Hematopoietic multipotent progenitor cell treated with erythropoietin and hydrocortisone succinate and interleukin-3 and kit ligand, for 4 days (in vitro differentiated cells): Measurements from ENCODE around the gene FUT7.
"Not testable (repeated sequence)": the region's sequence is repeated elsewhere in the genome, so short reads cannot be mapped to it uniquely, and the experiment has no call there.

ENCODE experiments used
- DNase-seq: peaks from one replicate; pipeline ENCODE4 v3.0.0-alpha.2; 2015

FUT7 gene

DNA sequence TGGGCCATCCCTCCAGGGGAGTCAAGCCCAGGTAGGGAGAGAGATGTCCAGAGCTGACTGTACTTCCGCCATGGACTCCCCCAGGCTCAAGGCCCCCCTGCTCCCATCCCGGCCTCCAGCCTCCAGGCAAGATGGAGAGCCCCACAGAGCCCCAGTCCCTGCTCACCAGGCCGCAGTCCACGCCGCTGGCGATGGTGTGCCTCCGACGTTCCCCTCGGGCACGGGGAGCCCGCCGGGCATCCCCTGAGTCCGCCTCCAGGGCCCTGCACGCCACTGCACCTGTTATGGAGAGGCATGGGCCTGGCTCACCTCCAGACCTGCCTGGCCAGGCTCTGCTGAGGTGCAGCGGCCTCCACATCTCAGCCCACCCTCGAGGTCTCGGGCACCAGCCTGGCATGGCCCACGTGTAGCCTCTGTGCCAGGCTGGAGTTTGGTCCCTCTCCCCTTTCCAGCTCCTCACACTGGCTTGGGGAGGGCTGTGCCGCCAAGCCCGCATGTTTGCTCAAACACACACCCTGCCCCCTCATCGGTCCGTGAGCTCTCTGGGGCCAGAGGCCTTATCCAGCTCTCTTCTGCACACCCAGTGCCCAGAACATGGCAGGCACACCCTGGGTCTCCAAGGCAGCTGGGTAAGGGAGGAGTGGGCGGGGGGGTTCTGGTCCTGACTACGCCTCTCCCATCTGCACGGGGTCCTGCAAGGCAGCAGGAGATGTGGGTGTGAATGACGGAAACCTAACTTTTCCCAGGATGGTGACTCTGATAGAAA lies 34.4 kb upstream of the FUT7 start:
- DNase-seq: no peak

DNA sequence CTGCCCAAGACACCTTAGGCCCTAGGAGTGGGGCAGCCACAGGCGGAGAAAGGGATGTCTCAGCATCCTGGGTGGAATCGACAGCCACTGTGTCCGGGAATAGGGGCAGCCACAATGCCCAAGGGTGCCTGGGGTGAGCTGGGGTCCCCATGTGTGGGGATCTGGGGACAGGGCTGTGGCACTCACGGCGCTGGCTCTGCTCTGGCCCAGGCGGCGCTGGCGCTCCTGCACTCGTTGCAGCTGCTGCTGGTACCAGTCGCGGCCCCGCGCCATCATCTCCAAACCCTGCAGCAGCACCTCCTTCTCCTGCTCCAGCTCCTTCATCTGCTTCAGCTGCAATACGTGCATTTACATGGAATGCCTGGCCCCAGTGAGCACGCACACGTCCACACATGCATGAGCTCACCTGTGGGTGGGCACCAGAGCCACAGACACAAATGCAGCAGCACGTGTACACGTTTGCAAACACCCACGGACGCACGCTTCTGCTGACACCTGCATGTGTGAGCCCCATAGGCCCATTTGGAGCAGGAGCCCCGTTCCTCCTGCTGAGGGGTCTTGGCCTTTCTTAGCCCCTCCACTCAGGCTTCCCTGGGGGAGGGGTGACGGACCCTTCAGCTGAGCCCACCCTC lies 33.6 kb upstream of the FUT7 start:
- no peak for DNase-seq

DNA sequence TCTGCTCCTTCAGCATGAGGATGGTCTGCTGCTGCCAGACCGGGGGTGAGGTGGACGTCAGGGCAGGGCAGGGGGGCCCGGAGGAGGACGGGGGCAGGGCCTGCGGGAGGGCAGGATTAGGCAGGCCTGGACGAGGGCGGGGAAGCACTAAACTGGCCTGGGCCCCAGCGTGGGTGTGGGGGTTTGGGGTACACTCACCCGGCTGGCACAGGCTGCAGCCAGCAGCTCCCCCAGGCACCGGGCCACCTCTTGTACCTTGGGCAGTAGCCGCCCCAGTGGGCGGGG lies 32.9 kb upstream of the FUT7 start:
- no peak for DNase-seq

DNA sequence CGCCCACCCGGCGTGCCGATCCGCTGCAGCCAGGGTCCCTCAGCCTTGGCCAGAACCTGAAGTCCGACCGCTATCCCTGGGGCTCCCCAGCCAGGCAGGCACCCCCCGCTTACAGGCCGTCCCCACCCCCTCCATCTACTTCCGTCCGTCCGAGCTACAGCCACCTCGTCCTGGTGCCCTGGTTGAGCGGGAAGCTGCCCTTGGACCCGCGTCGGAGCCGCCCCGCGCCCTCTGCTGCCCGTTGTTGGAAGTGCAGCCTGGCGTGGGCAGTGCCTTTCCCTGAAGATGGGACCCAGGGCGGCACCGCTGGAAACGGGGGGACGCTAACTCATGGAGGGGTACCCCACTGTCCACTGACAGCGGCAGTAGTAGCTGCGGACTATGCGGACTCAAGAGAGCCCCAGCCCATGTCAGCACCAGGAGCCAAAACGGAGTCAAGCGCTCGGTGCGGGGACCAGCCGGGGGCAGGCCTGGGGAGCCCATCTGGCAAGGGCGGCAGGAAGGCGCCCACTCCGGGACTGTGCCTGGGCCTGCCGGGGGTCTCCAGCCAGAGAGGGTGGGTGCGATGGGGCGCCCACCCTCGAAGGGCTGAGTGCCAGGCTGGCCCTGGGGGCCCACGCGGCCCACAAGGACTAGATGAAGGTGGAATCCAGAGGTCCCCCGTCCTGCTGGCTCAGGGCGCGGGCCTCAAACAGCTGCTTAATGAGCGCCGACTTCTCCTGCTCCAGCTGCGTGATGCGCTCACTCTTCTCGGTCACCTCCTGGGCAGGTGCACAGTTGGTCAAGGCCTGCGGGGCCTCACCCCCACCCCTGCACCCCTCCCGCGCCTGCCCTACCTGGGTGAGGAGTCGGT lies 32.4 kb upstream of the FUT7 start:
- DNase-seq: peak; percentile 74

DNA sequence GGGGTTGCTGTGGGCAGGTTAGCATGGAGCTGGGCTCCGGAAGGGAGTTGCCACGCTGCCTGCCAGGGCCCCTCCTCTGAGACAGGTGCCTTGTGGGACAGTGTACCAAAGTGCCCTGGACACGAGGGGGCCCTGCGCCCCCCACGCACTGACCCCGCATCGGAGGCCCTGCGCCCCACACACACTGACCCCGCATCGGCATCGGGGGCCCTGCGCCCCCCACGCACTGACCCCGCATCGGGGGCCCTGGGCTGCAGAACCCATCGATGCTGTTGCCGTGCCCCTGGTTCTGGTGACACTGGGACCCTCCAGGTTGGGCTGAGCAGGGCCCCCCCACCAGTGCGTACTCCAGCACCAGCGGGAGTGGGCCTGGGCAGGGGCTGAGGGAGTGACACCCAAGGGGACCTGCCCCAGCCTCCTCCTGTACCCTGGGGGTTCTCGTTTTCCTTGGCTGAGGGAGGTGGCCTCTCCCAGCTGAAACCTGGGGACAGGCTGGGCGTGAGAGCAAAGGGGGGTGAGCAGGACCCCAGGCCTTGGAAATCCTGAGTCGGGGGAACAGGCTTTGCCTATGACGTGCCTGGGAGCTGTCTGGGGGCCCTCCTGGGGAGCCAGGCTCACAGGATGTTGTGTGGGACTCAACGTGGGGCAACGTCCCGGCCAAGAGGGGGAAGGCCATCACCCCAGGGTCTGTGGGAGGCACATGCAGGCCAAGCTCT lies 31.6 kb upstream of the FUT7 start:
- no peak for DNase-seq

DNA sequence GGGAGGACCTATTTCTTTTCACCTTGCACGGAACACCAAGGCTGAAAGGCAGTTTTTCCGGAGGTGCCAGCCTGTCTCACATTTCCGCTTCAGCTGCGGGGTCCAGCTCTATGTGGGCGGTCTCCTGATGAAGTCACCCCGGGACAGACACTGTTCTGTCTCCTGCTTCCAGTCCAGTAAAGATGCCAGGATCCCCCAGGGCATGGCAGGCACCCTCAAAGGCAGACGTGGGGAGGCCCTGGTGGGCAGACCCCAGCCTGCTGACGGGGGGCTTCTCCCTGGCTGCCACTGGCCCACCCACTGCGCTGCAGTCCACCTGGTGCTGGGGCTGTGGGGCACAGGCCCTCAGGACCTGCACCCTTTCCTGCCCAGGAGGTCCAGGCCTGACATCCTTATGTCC lies 30.9 kb upstream of the FUT7 start:
- not testable (repeated sequence) for DNase-seq

DNA sequence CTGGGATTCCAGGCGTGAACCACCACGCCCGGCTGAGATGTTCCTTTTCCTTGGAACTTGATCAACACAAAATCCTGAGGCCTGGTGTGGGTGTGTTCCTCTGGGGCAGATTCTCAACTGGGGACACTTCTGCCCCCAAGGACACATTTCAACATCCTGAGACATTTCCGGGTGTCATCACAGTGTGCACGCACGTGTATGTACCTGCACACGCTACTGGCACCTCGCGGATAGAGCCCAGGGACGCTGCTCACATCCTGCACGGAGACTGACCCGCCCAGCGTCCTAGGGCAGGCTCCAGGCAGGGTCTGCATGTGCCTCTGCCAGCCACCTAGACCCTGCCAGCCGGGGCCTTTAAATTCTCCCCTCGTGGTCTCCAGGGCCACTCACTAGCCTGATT lies 30.5 kb upstream of the FUT7 start:
- no peak for DNase-seq

DNA sequence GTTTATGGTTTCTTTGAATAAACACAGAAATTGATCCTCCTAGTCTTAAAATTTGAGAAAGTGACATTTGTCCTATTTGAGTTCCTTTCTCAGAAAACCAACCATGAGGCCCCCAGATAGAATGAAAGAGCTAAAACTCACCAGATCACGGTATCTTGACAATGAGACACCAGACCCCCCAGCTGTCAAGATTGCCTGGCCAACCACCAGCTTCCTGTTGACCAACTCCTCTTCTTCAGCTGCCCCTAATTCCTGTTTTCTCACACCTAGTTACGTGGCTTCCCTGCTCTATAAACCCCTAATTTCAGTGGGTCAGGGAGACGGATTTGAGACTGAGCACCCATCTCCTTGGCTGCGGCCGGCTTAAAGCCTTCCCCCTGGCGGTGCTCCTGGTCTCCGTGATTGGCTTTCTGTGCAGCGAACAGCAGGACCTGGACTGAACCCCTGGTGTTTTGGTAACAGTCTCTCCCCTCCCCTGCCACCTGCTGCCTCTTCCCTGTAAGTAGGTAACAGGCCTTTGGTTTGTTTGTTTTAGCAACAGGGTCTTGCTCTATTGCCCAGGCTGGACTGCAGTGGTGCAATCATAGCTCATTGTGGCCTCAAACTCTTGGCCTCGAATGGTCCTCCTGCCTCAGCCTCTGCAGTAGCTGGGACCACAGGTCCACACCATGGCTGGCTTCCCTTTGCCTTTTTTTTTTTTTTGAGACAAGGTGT lies 26.8 kb upstream of the FUT7 start:
- peak; percentile 59 for DNase-seq

DNA sequence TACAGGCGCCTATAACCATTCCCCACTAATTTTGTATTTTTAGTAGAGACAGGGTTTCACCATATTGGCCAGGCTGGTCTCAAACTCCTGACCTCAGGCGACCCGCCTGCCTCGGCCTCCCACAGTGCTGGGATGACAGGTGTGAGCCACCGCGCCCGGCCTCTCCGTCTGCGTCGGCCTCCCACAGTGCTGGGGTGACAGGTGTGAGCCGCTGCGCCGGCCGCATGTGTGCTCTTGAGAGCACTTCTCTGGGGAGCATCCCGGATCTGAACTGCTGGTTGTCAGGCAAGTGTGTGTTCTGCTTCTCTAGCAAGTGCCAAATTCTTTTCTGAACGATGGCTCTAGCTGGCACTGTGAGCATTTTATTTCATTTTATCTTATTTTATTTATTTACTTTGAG lies 25.7 kb upstream of the FUT7 start:
- DNase-seq: no peak

DNA sequence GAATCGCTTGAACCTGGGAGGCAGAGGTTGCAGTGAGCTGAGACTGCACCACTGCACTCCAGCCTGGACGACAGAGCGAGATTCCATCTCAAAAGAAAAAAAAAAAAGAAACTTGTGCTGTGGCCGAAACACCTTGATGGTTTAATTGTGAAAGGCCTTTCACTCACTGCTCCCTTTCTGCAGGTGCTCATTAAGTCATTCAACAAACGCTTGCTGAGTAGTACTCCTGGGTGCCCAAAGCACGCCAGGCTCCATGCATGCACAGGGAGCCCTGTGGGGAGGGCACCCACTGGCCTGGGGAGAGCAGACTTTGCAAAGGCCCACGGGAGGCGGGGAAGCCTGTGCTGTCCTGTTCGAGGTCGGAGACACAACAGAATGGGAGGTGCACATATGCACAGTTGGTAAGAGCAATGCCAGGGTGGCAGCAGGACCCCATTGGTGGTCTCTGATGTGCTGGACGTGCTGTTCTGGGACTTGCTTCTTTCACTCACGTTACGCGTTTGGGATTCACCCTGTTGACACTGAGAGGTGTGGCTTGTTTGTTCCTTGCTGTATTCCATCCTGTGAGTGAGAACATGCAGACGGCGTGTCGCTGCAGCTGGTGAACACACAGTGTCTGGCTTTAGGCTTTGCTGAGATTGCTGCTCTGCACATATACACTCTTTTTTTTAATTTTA lies 25.0 kb upstream of the FUT7 start:
- no peak for DNase-seq

DNA sequence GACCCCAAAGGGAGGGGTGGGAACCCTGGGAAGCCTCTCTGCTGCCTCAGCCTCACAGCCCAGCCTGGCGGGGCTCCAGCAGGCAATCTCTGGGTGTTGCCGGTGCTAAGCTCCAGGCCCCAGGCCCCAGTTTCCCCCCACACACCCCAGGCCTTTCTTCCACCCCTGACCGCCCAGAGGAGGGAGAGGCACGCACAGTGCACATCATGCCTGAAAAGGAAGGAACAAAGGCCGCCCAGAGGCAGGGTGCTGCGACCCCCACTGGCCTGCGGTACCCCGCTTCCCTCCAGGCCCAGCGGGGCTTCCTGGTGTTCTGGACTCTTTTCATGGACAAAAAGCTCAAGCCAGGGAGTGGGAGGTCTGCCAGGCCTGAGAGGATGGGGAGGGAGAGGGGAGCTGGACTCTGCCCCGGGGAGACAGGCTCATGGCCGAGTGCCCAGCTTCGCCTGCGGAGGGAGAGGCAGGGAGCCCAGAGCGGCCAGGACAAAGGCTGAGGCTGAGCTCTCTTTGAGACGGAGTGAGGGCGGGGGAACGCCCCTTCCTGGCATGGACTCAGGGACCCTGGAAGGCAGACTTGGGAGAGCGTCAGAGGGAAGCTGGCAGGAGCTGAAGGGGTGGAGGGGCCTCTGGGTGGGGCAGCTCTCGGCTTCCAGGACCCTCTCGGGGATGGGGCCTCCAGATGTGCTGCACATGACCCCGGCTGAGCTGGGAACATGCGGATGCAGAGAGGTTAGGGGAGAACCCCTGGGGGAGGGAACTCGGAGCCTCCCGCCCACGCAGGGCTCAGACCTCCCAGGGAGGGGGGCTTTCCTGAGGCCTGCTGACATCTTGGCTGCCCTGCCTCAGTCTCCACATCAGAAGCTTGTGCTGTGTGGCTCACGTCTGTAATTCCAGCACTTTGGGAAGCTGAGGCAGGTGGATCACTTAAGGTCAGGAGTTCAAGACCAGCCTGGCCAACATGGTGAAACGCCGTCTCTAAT lies 23.8 kb upstream of the FUT7 start:
- DNase-seq: no peak

DNA sequence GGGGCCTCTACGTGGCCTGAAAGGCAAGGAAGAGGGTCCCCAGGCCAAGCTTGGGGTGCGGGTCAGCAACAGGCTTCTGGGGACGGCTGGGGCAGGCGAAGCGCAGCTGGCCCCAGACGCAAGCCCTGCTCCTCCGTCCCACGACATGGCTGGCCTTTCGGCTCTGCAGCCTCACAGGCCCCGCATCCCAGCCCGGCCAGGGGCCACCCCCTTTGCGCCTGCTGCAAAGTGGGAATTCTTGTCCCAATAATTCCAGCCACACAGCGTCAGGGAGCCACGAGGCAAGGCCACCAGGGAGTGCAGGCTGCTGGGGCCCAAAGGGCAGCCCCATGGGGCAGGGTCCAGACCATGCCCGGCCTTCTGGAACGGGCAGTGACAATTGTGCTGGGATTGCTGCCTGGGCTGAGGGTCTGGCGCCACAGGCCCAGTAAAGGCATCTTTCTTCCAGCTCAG lies 23.1 kb upstream of the FUT7 start:
- no peak for DNase-seq

DNA sequence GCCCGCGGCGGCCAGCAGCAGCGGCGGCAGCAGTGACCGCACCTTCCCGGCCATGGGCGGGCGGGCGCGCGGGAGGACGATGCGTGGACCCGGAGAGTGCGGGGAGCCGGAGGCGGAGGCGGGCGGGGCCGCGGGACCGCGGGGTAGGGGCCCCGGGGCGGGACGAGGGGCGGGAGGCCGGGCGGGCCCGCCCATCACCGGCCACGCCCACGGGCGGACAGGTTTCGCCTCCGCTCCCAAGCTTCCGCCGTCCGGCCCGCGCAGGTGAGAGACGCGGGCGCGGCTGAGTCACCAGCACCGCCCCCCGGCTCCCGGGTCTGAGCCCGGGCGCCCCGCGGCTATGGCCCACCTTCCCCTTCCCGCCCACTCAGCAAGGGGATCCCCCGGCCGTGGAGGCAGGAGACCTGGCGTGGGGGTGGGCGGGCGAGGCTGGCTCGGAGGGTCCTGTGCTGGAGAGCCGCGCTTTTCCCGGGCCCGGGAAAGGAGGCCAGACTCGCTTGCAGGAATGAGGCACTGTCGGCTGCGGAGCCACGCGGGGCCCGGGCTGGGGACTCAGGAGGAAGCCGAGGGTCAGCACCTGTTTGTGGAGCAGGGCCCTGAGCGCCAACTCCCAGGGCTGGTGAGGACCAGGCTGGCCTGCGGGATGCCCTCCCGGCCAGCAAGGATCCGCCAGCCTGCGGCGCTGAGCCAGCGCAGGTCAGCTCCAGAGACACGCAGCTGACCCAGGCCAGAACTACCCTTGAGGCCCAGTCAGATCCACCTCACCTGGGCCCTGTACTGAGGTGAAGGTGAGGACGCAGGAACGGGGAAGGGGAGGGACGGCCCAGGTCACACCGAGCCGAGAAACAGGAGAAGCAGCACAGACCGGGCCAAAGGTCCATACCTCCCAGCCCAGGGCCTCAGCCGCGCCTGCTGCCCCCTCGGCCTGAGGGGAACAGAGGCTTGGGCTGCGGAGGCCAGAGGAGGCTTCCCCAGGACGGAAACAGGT lies 22.4 kb upstream of the FUT7 start, which contains the start of gene ENTPD2:
Gene ENTPD2, minus strand, starts transcription at position 118 of the 988 bp plus-strand sequence. Its CDS starts 64 bp downstream, at position 54.
- DNase-seq: no peak

DNA sequence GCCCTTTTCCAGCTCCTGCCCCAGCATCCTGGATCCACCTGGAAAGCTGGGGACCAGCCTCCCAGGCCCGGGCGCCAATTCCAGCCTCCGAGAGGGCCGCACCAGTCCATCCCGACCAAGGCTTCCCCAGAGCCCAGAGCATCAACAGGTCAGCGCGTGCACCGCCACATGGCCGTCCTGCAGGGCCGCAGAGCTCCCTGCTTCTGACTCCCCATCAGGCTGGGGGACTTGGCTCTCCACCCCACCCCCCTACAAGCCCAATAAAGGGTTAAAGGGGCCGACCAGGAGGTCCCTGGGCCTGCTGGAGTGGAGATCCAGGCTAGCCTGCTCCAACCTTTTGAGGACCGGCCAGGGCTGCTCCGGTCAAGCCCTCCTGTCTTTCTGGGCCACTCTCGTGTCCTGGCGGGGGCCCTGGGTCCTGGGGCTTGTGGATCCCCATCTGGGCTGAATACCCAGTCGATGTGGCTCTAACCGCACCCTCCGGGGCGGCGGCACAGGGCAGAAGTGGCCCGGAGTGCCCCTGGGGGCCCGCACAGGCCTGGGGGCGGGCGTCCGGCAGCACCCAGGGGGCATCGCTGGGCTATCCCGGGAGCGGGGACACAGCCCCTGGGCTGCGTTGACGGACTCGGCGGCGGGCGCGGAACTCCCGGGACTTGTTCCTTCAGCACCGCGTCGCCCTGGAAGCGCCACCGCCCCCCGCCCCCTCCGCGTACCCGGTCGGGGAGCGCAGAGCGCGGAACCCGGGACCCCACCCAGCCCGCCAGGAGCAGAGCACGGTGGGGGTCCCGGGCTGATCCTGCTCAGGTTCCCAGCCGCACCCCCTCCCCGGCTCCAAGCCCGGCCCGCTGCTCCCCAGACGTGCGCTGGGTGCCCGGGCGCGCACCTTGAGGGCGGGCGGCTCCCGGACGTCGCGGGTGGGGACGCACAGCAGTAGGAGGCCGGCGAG lies 21.4 kb upstream of the FUT7 start:
- no peak for DNase-seq

DNA sequence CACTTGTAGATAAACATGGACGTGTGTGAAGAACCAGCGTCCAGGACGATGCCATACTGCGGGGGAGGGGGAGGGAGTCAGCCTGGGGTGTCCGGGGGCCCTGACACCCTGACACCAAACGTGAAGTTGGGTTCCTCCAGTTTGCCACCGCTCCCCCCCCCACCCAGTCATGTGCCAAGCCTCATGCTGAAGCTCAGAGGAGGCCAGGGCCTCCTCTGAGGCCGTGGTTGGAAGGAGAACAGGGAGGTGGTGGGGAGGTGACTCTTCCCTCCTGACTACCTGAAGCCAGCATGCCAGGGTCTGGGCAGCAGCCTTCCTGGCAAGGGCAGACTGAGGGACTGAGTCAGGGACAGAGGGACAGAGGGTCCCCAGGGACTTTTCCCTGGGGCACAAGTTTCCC lies 20.4 kb upstream of the FUT7 start:
- DNase-seq: no peak

DNA sequence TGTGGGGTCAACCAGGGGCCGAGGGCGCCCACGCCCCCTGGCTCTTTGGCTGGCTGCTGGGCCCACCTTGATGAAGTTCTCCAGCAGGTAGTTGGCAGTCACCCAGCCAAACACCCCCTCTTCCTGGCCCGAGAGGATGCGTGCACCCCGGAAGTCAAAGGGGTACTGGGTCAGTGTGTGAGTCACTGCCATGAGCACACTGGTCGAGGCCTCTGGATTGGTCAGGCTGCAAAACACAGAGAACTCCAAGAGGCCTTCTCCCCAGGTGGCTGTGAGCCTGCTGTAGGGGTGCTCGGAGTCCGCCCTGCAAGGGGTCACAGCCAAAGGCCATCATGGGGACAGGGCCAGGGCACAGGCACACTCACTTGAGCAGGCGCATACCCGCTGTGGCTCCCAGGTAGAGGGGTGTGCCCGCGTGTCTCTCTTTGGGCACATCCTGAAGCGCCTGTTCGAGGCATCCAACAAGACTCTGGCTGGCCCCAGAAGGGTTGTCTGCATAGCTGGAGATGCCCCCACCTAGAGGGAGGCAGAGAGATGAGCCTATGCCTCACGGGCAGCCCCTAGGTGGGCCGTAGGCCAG lies 19.3 kb upstream of the FUT7 start:
- DNase-seq: no peak

DNA sequence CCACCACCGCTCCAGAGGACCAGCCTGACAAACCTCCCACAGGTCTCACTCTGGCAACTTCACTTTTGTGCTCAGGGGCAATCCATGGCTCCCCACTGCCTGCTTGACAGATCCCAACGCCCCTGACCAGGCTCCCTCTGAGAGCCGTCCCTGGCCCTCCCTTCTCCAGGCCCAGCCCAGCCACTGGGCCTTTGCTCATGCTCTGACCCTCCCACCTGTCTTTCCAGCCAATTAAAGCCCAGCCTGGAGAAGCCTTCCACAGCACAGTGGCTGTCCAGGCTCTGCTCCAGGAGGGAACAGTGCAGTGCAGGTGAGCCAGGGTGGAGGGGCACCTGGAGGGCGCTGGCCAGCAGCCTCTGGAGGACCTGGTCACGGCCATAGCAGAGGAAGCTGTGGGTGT lies 18.7 kb upstream of the FUT7 start:
- DNase-seq: no peak
